GM12874 (cell line): ENCODE results near the gene RSAD2.

Experiments used
- TF ChIP-seq, protein P1 (sequence below): IDR thresholded peaks from 2 replicates; pipeline ENCODE4 v1.5.1; 2011; ENCODE audit warnings: low read depth, mild to moderate bottlenecking, control low read depth, low read length, moderate library complexity; ENCODE audit not compliant: insufficient read depth

Gene RSAD2

DNA sequence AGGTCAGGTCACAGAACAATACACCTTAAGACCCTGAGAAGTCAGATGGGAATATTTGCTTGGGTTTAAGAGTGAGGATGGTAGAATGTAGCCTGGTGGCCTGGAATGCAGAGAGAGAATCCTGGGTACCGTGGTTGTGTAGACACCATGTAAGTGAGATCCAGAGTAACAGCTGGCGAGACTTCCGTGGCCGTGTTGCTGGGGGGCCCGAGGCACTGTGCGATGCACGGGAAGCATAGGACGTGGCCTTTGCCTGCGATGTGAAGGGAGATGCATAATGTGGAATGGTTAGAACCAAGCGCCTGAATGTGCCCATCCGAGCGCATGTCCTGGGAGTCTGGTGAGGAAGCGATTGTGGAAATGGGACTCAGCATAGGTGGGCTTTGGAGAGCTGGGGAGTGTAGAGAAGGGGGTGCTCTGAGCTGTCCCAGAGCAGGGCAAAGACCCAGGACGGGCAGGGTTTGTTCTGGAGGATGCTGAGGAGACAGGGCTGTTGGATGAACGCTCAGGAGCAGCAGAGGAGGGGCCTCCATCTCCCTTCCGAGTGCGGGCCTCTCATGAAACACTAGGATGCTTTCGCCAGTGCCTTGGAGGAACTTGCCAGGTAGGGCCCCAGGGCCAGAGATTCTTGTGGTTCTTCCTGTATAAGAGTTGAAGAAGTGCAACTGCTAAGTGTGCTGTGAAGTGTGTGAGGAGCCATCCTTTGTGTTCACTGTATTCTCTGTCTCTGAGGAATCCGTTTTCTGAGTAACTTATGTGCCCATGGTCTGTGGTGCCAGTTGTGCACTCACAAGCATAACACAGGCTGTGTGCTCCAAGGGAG lies 46.7 kb downstream of the RSAD2 start:
- TF ChIP-seq, protein P1, sequence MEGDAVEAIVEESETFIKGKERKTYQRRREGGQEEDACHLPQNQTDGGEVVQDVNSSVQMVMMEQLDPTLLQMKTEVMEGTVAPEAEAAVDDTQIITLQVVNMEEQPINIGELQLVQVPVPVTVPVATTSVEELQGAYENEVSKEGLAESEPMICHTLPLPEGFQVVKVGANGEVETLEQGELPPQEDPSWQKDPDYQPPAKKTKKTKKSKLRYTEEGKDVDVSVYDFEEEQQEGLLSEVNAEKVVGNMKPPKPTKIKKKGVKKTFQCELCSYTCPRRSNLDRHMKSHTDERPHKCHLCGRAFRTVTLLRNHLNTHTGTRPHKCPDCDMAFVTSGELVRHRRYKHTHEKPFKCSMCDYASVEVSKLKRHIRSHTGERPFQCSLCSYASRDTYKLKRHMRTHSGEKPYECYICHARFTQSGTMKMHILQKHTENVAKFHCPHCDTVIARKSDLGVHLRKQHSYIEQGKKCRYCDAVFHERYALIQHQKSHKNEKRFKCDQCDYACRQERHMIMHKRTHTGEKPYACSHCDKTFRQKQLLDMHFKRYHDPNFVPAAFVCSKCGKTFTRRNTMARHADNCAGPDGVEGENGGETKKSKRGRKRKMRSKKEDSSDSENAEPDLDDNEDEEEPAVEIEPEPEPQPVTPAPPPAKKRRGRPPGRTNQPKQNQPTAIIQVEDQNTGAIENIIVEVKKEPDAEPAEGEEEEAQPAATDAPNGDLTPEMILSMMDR: no peak

DNA sequence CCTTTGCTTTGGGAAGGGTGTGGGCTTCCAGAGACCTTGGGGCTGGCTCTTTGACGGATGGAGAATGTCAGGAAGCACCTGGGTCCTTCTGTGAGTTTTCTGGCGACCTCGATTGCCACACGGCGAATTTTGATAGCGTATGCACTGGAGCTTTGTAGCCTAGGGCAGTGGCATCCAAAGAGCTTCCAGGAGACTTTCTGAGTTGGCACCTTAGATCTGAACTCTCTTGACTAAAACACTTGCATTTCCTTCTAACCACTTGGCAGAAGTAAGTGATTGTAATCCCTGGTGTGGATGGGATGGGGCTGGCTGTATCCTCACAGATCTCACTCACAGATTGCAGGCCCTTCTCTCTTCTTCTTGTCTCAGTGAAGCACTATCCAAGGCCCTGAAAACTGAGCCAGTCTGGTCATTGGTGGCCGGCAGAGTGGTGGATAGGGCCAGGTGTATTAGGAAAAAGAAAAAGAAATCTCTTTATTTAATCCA lies 47.4 kb downstream of the RSAD2 start:
- TF ChIP-seq, protein P1: no peak

- TF ChIP-seq, protein P1: no peak
These were observed 48.6 kb downstream of the RSAD2 start for GRCh38 chr2:6926071-6926732.

DNA sequence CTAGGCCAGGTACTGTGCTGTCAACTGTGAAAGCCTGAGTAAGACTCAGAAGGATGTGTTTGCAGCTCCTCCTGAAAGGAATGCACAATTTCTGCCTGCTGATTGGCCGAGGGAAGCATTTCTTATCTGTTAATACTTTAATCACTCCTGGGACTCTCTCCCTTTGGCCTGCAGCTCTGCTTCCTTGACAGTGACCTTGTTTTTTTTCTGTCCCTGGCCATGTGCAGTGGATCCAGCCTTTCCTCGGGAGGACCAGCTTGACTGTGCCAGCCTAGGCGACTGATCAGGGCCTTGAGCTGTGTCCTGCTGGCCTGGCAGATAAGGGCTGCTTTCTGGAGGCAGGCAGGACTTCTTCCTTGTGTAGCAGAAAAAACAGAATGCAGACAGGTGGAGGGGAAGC lies 49.6 kb downstream of the RSAD2 start:
- TF ChIP-seq, protein P1: no peak

GRCh38 chr2:6927753-6928152 lies 50.2 kb downstream of the RSAD2 start:
- TF ChIP-seq, protein P1: no peak

GRCh38 chr2:6928452-6928851 lies 50.9 kb downstream of the RSAD2 start:
- TF ChIP-seq, protein P1: no peak

DNA sequence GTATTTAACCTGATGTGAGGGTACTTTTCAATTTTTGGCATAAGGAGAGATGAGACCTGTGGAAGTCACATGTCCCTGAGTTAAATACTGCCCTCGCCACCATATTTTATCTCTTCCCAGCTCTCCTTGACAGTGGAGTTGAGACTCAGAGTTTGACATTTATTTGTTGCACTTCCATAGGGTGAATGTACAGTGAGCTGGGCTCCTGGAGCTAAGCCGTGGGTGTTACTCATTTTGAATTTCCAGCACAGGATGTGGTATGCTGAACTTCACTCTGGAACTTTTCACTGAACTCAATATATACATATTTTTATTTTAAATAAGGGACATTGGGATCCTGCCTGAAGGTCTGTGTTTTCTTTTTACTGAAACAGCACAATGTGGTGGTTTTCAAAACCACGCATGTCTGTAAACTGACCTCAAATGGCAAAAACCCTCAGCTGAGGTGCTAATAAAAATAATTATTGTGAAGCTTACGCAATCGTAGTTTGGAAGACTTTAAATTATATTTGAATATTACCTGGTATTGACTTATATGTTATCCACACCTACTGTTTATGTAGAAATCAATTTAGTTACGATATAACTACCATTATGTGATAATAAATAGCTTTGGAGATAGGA lies 51.7 kb downstream of the RSAD2 start:
- TF ChIP-seq, protein P1: no peak
